ENCODE measurements around the gene PDSS2.
A peak's percentile ranks its signal among the peaks of the same experiment; 100 is the strongest.

PDSS2 gene

GRCh38 chr6:107323133-107323785 is 136.1 kb downstream of the PDSS2 start:
- H3K27me3 ChIP-seq (ENCODE audit: insufficient read depth, low read depth) = no peaks in the 10 kb centered on the region

GRCh38 chr6:107321793-107322192 is 137.6 kb downstream of the PDSS2 start:
- H3K4me1 ChIP-seq (ENCODE audit: low read depth, poor library complexity, severe bottlenecking) = no peaks in the 10 kb centered on the region
- TF ChIP-seq CTCF (conservative IDR thresholded peaks at IDR 0.05; ENCODE audit: low read depth, low read length) = no peak
- H4K20me1 ChIP-seq (ENCODE audit: insufficient read depth) = no peaks in the 10 kb centered on the region
- no peak overlapping the region for H3K27ac ChIP-seq
- H3K79me2 ChIP-seq (ENCODE audit: insufficient read depth, low read depth) = no peaks in the 10 kb centered on the region
- no peaks in the 10 kb centered on the region for H3K27me3 ChIP-seq (ENCODE audit: insufficient read depth, low read depth)
- H3K9ac ChIP-seq = no peak overlapping the region
- H2AFZ ChIP-seq (ENCODE audit: low read depth) = no peak overlapping the region
- H3K4me2 ChIP-seq = no peak overlapping the region
- no peaks in the 10 kb centered on the region for H3K36me3 ChIP-seq (ENCODE audit: insufficient read depth)
- H3K4me3 ChIP-seq (IDR thresholded peaks at IDR 0.05; ENCODE audit: insufficient read depth, low read depth, low read length) = no peak overlapping the region

More at GRCh38 chr6:107323133-107323785, 136.1 kb downstream of the PDSS2 start:
- Histone ChIP-seq H3K27ac (no peak overlapping the region), H3K4me1 (ENCODE audit: low read depth, poor library complexity, severe bottlenecking) (no peaks in the 10 kb centered on the region), H2AFZ (ENCODE audit: low read depth) (no peak overlapping the region), H3K36me3 (ENCODE audit: insufficient read depth) (no peaks in the 10 kb centered on the region), H3K79me2 (ENCODE audit: insufficient read depth, low read depth) (no peaks in the 10 kb centered on the region), H4K20me1 (ENCODE audit: insufficient read depth) (no peaks in the 10 kb centered on the region), H3K4me2 (no peak overlapping the region), H3K4me3 (IDR thresholded peaks at IDR 0.05; ENCODE audit: insufficient read depth, low read depth, low read length) (no peak overlapping the region), H3K9ac (no peak overlapping the region)
- TF ChIP-seq CTCF (conservative IDR thresholded peaks at IDR 0.05; ENCODE audit: low read depth, low read length) = no peak

- H3K4me3 ChIP-seq (IDR thresholded peaks at IDR 0.05; ENCODE audit: insufficient read depth, low read depth, low read length) = no peak overlapping the region
- H3K79me2 ChIP-seq (ENCODE audit: insufficient read depth, low read depth) = no peaks in the 10 kb centered on the region
- no peaks in the 10 kb centered on the region for H3K27me3 ChIP-seq (ENCODE audit: insufficient read depth, low read depth)
- no peak overlapping the region for H2AFZ ChIP-seq (ENCODE audit: low read depth)
- no peaks in the 10 kb centered on the region for H4K20me1 ChIP-seq (ENCODE audit: insufficient read depth)
- H3K4me1 ChIP-seq (ENCODE audit: low read depth, poor library complexity, severe bottlenecking) = no peaks in the 10 kb centered on the region
- H3K36me3 ChIP-seq (ENCODE audit: insufficient read depth) = no peaks in the 10 kb centered on the region
- H3K27ac ChIP-seq = no peak overlapping the region
- no peak overlapping the region for H3K9ac ChIP-seq
- no peak for TF ChIP-seq CTCF (conservative IDR thresholded peaks at IDR 0.05; ENCODE audit: low read depth, low read length)
- H3K4me2 ChIP-seq = no peak overlapping the region
These were observed 139.3 kb downstream of the PDSS2 start for GRCh38 chr6:107319906-107320530.

GRCh38 chr6:107318100-107318736 is 141.1 kb downstream of the PDSS2 start:
- Histone ChIP-seq H3K27me3 (ENCODE audit: insufficient read depth, low read depth) (no peaks in the 10 kb centered on the region), H3K36me3 (ENCODE audit: insufficient read depth) (no peaks in the 10 kb centered on the region), H3K4me2 (no peak overlapping the region), H3K79me2 (ENCODE audit: insufficient read depth, low read depth) (no peaks in the 10 kb centered on the region), H4K20me1 (ENCODE audit: insufficient read depth) (no peaks in the 10 kb centered on the region), H3K9ac (no peak overlapping the region), H2AFZ (ENCODE audit: low read depth) (no peak overlapping the region), H3K27ac (no peak overlapping the region), H3K4me3 (IDR thresholded peaks at IDR 0.05; ENCODE audit: insufficient read depth, low read depth, low read length) (no peak overlapping the region), H3K4me1 (ENCODE audit: low read depth, poor library complexity, severe bottlenecking) (no peaks in the 10 kb centered on the region)
- peak; percentile 49 for TF ChIP-seq CTCF (conservative IDR thresholded peaks at IDR 0.05; ENCODE audit: low read depth, low read length)
